ENCODE results near the gene RAPGEF4. TPM values are rescaled to one million over a fixed set of nuclear protein-coding genes. Genes with fewer than 3 reads are reported as not detected.

RAPGEF4 gene
- total and polyA plus RNA-seq, 2 of the 4 experiments (the other 2 are of a cell fraction) = 1.7 to 3.2 TPM

DNA sequence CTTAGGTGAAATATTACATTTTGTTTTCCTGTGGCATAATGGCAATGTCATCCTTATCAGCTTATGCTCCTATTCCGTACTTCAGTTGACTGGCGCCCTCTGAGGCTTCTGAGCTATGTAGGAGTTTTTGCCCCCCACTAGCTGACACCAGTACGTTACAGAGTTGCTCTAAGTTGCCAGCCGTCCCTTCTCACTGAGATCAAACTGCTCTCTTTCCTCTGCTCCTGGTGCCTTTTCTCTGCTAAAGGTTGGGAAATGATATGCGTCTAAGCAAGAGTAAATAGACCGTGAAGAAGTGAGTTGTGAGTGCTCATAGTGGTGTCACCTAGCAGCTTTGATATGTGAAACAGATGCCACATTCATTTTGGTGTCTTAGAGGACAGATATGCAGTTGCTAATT, 99.2 kb downstream of the RAPGEF4 start:
- Histone ChIP-seq H2AK5ac (ENCODE audit: low read depth, low read length) (peak overlapping the region; percentile 7; the same call in 1 of the 2 replicates), H3K4me1 (ENCODE audit: control insufficient read depth, insufficient read depth, low read length) (peaks cover 5% of the 10 kb centered on the region), H3K27ac (ENCODE audit: insufficient read depth, low read length) (no peak overlapping the region), H3K18ac (ENCODE audit: low read depth, low read length) (peak overlapping the region; percentile 33; the same call in 1 of the 2 replicates), H3K36me3 (ENCODE audit: control insufficient read depth, insufficient read depth, low read length) (no peaks in the 10 kb centered on the region), H3K9ac (ENCODE audit: low read depth, low read length) (no peak overlapping the region), H3K4me3 (ENCODE audit: insufficient read depth, low read depth, low read length) (no peak overlapping the region), H3K9me1 (ENCODE audit: insufficient read depth, low read length) (peaks cover 5% of the 10 kb centered on the region), H3K4me2 (ENCODE audit: low read depth, low read length) (no peak overlapping the region), H3K9me3 (ENCODE audit: control insufficient read depth, insufficient read depth, low read length) (no peaks in the 10 kb centered on the region), H3K4ac (ENCODE audit: low read depth, low read length) (peak overlapping the region; percentile 64), H4K20me1 (ENCODE audit: insufficient read depth, low read length) (no peaks in the 10 kb centered on the region), H2BK15ac (ENCODE audit: low read depth, low read length) (peak overlapping the region; percentile 36; the same call in 2 of the 3 replicates), H4K8ac (ENCODE audit: low read depth in 2 of 2, low read length in 2 of 2) (peak overlapping the region; percentile 10 to 48; a peak in 1 of 4 replicates), H2BK20ac (ENCODE audit: low read depth, low read length) (peak overlapping the region; percentile 64; the same call in 1 of the 2 replicates), H4K91ac (ENCODE audit: insufficient read depth, low read depth, low read length) (no peak overlapping the region), H3K23ac (ENCODE audit: low read depth, low read length) (no peak overlapping the region), H2BK5ac (ENCODE audit: low read depth, low read length, poor library complexity, severe bottlenecking) (no peak overlapping the region), H3K14ac (replicated peaks; ENCODE audit: low read depth, low read length) (no peak overlapping the region), H4K5ac (ENCODE audit: low read depth, low read length) (peak overlapping the region; percentile 7; the same call in 1 of the 2 replicates), H3K27me3 (ENCODE audit: control insufficient read depth, insufficient read depth, low read length) (no peaks in the 10 kb centered on the region), H2AK9ac (replicated peaks; ENCODE audit: low read depth, low read length, poor library complexity) (no peak overlapping the region), H2BK120ac (ENCODE audit: low read depth, low read length) (peak overlapping the region; percentile 36; the same call in 1 of the 2 replicates), H2AFZ (replicated peaks; ENCODE audit: low read length, poor library complexity) (peak overlapping the region; percentile 64), H3K56ac (ENCODE audit: extremely low read depth, insufficient read depth, low read length) (no peak overlapping the region), H3K79me1 (ENCODE audit: low read depth in 1 of 2, low read length in 2 of 2) (no peaks in the 10 kb centered on the region)
- whole genome bisulfite sequencing, 2 experiments (ENCODE audit: extremely low coverage in 2 of 2, insufficient read length in 1 of 2) = no CpG with 5 or more reads among the region's 6 CpGs
- intact Hi-C loops (cut with micrococcal nuclease) (no loop called here), in situ Hi-C loops (cut with MboI; ENCODE audit: low sequenced_read_pairs) (no loop called here), dilution Hi-C loops (cut with HindIII; ENCODE audit: low sequenced_read_pairs, unreplicated experiment) (no loop called here)
- no peak for DNase-seq
- BruUV-seq (replicated peaks) = no TSS peak
- ATAC-seq (ENCODE audit: low read depth) = no peak
- ChIA-PET CTCF (interaction anchor here (1.3 kb wide), 1 partner anchor 8 kb away, joined by 4 read pairs; no protein-coding TSS in a partner anchor), POLR2A (ENCODE audit: unreplicated experiment) (no interaction called here)
- no peak for TF ChIP-seq MAFK (IDR thresholded peaks at IDR 0.05; ENCODE audit: low read depth, low read length)
- TF ChIP-seq MXI1 (IDR thresholded peaks at IDR 0.05; ENCODE audit: borderline replicate concordance, low read depth, low read length) = no peak

All from IMR-90 (cell line).